C4-2B (cell line): Measurements from ENCODE around the gene NEK1.

Source experiments
- H3K27ac ChIP-seq: fragments of 450-650 bp; 2 replicates; pipeline ENCODE4 v1.5.1; 2017
- CTCF ChIP-seq: fragments of 450-650 bp; conservative IDR thresholded peaks from 2 replicates; pipeline ENCODE4 v1.5.1; 2017; ENCODE audit warnings: mild to moderate bottlenecking
- ZFX ChIP-seq: fragments of 450-650 bp; IDR thresholded peaks from 2 replicates; pipeline ENCODE4 v1.6.1; 2017

The NEK1 gene

GRCh38 chr4:169611157-169611556 is 1.2 kb downstream of the NEK1 start:
- H3K27ac ChIP-seq, result no peak overlapping the region
- no peak for TF ChIP-seq ZFX
- no peak for TF ChIP-seq CTCF

DNA sequence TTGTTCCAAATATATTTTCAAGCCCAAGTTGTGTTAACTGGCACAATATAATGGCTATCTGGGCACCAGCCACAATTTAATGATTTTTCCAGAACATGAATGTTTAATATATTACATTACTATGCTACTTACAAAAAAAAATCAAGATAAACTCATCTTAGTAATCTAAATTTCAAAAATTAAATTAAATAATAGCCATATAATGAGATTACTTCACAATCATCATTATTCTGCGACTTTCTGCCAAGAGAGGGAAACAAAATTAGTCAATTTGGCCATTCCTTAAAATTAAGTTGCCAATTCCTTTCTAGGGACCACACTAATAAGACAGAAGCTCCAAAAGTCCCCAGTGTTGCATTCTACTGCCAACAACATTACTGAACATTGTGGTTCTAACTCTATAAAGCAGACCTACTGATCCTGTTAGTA is 7.5 kb downstream of the NEK1 start:
- TF ChIP-seq CTCF, result no peak
- no peak for TF ChIP-seq ZFX
- no peak overlapping the region for H3K27ac ChIP-seq

GRCh38 chr4:169604131-169604900 is 8.1 kb downstream of the NEK1 start:
- TF ChIP-seq CTCF, result no peak
- TF ChIP-seq ZFX, result no peak
- H3K27ac ChIP-seq, result no peak overlapping the region

GRCh38 chr4:169603312-169603711 is 9.1 kb downstream of the NEK1 start:
- H3K27ac ChIP-seq, result no peak overlapping the region
- TF ChIP-seq CTCF (no peak), ZFX (no peak)

GRCh38 chr4:169601016-169601771 is 11.2 kb downstream of the NEK1 start:
- TF ChIP-seq CTCF (no peak), ZFX (no peak)
- H3K27ac ChIP-seq, result no peak overlapping the region

- TF ChIP-seq CTCF, result no peak
- TF ChIP-seq ZFX, result no peak
- H3K27ac ChIP-seq, result no peak overlapping the region
These were observed 17.7 kb downstream of the NEK1 start for GRCh38 chr4:169594560-169595195.
